ENCODE data around the gene VPS37B.

- TF ChIP-seq CTCF (IDR thresholded peaks at IDR 0.05) (no peak), POLR2AphosphoS5 (IDR thresholded peaks at IDR 0.05) (no peak), POLR2A (IDR thresholded peaks at IDR 0.05; ENCODE audit: low read depth) (no peak)
Observed at GRCh38 chr12:122920687-122921086, 24.8 kb upstream of the VPS37B start.

All from esophagus muscularis mucosa (tissue), 3 donors.